Trophoblast cell (in vitro differentiated cells and primary cell): ENCODE data around the gene PERM1.
"Not testable (repeated sequence)": the region's sequence is repeated elsewhere in the genome, so short reads cannot be mapped to it uniquely, and the experiment has no call there.

Source experiments
- DNase-seq, 2 donors: peaks; one replicate each; pipeline ENCODE4 v3.0.0-alpha.2; 2016
- H2AFZ ChIP-seq: 2 replicates; pipeline ENCODE4 v1.6.1; 2013; ENCODE audit warnings: low read length, moderate library complexity, mild to moderate bottlenecking; ENCODE audit not compliant: insufficient read depth, poor library complexity
- H2AK5ac ChIP-seq: 2 replicates; pipeline ENCODE4 v1.6.1; 2013; ENCODE audit warnings: mild to moderate bottlenecking, low read length
- H2BK120ac ChIP-seq: 2 replicates; pipeline ENCODE4 v1.6.1; 2013; ENCODE audit warnings: low read length, mild to moderate bottlenecking, moderate library complexity; ENCODE audit not compliant: insufficient read depth, poor library complexity
- H2BK12ac ChIP-seq: 2 replicates; pipeline ENCODE4 v1.6.1; 2013; ENCODE audit warnings: mild to moderate bottlenecking, low read length, moderate library complexity
- H2BK5ac ChIP-seq: 2 replicates; pipeline ENCODE4 v1.6.1; 2013; ENCODE audit warnings: low read length, low read depth, moderate library complexity, mild to moderate bottlenecking; ENCODE audit not compliant: poor library complexity
- H3K14ac ChIP-seq: 2 replicates; pipeline ENCODE4 v1.6.1; 2013; ENCODE audit warnings: mild to moderate bottlenecking, low read length
- H3K18ac ChIP-seq: 2 replicates; pipeline ENCODE4 v1.6.1; 2013; ENCODE audit warnings: mild to moderate bottlenecking, low read length
- H3K23ac ChIP-seq: 2 replicates; pipeline ENCODE4 v1.6.1; 2013; ENCODE audit warnings: low read length
- H3K27ac ChIP-seq: 2 replicates; pipeline ENCODE4 v1.5.1; 2013; ENCODE audit warnings: low read depth, mild to moderate bottlenecking, inconsistent platforms, low read length, moderate library complexity
- H3K27me3 ChIP-seq: 2 replicates; pipeline ENCODE4 v1.6.1; 2013; ENCODE audit warnings: inconsistent platforms, mild to moderate bottlenecking, low read length, moderate library complexity; ENCODE audit not compliant: insufficient read depth
- H3K36me3 ChIP-seq, 2 experiments: 1 replicate in 1 of 2; 2 replicates in 1 of 2; pipeline ENCODE4 v1.6.1; 2013; ENCODE audit warnings: low read length in 2 of 2, mild to moderate bottlenecking in 2 of 2, moderate library complexity in 1 of 2; ENCODE audit not compliant: insufficient read depth in 2 of 2, control insufficient read depth in 1 of 2
- H3K4ac ChIP-seq: 2 replicates; pipeline ENCODE4 v1.6.1; 2013; ENCODE audit warnings: low read depth, mild to moderate bottlenecking, low read length, moderate library complexity
- H3K4me1 ChIP-seq, 2 experiments: 1 replicate in 1 of 2; 2 replicates in 1 of 2; pipeline ENCODE4 v1.6.1; 2013; ENCODE audit warnings: low read length in 2 of 2, mild to moderate bottlenecking in 2 of 2, moderate library complexity in 1 of 2; ENCODE audit not compliant: insufficient read depth in 2 of 2, control insufficient read depth in 1 of 2
- H3K4me2 ChIP-seq: 2 replicates; pipeline ENCODE4 v1.6.1; 2013; ENCODE audit warnings: inconsistent platforms, mild to moderate bottlenecking, low read length, moderate library complexity
- H3K4me3 ChIP-seq: 2 replicates; pipeline ENCODE4 v1.5.1; 2013; ENCODE audit warnings: mild to moderate bottlenecking, low read depth, low read length, inconsistent platforms
- H3K79me1 ChIP-seq: one replicate; pipeline ENCODE4 v1.6.1; 2013; ENCODE audit warnings: low read length
- H3K79me2 ChIP-seq: 2 replicates; pipeline ENCODE4 v1.6.1; 2013; ENCODE audit warnings: low read length, mild to moderate bottlenecking; ENCODE audit not compliant: control insufficient read depth, insufficient read depth, poor library complexity
- H3K9ac ChIP-seq: 2 replicates; pipeline ENCODE4 v1.6.1; 2013; ENCODE audit warnings: mild to moderate bottlenecking, low read length
- H3K9me3 ChIP-seq: 2 replicates; pipeline ENCODE4 v1.6.1; 2013; ENCODE audit warnings: low read depth, mild to moderate bottlenecking, control low read depth, inconsistent platforms, low read length; ENCODE audit not compliant: insufficient read depth
- H4K12ac ChIP-seq: 2 replicates; pipeline ENCODE4 v1.6.1; 2013; ENCODE audit warnings: low read depth, mild to moderate bottlenecking, low read length, moderate library complexity
- H4K8ac ChIP-seq: 2 replicates; pipeline ENCODE4 v1.6.1; 2013; ENCODE audit warnings: low read depth, mild to moderate bottlenecking, low read length, moderate library complexity
- H4K91ac ChIP-seq: one replicate; pipeline ENCODE4 v1.6.1; 2013; ENCODE audit warnings: low read depth, mild to moderate bottlenecking, low read length, moderate library complexity
- WGBS: extraction: QIAGEN DNeasy Blood & Tissue Kit; methylation state at CpG from one replicate; pipeline ENCODE4 v1.1.7; 2013; ENCODE audit warnings: missing lambda C conversion rate; ENCODE audit not compliant: insufficient read length, insufficient coverage; ENCODE audit errors: extremely low coverage; 5-methylcytosine and 5-hydroxymethylcytosine counted together

The PERM1 gene

DNA sequence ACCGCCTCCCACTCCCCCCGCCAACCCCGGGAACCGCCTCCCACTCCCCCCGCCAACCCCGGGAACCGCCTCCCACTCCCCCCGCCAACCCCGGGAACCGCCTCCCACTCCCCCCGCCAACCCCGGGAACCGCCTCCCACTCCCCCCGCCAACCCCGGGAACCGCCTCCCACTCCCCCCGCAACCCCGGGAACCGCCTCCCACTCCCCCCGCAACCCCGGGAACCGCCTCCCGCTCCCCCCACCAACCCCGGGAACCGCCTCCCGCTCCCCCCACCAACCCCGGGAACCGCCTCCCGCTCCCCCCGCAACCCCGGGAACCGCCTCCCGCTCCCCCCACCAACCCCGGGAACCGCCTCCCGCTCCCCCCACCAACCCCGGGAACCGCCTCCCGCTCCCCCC is 5.1 kb downstream of the PERM1 start:
- H3K36me3 ChIP-seq, H4K12ac ChIP-seq, H2AFZ ChIP-seq, H3K79me1 ChIP-seq, H3K27me3 ChIP-seq, DNase-seq, H3K4ac ChIP-seq, H3K14ac ChIP-seq, H2BK5ac ChIP-seq, H3K4me2 ChIP-seq, H2BK120ac ChIP-seq, H4K91ac ChIP-seq, H3K27ac ChIP-seq, H3K79me2 ChIP-seq, H3K23ac ChIP-seq, H4K8ac ChIP-seq, H2AK5ac ChIP-seq, H3K9ac ChIP-seq, H2BK12ac ChIP-seq, H3K4me3 ChIP-seq, H3K9me3 ChIP-seq, H3K18ac ChIP-seq: not testable (repeated sequence)
- WGBS: no CpG with 5 or more reads among the region's 39 CpGs
- H3K4me1 ChIP-seq: peaks cover 0 to 10% of the 10 kb centered on the region in 2 experiments

DNA sequence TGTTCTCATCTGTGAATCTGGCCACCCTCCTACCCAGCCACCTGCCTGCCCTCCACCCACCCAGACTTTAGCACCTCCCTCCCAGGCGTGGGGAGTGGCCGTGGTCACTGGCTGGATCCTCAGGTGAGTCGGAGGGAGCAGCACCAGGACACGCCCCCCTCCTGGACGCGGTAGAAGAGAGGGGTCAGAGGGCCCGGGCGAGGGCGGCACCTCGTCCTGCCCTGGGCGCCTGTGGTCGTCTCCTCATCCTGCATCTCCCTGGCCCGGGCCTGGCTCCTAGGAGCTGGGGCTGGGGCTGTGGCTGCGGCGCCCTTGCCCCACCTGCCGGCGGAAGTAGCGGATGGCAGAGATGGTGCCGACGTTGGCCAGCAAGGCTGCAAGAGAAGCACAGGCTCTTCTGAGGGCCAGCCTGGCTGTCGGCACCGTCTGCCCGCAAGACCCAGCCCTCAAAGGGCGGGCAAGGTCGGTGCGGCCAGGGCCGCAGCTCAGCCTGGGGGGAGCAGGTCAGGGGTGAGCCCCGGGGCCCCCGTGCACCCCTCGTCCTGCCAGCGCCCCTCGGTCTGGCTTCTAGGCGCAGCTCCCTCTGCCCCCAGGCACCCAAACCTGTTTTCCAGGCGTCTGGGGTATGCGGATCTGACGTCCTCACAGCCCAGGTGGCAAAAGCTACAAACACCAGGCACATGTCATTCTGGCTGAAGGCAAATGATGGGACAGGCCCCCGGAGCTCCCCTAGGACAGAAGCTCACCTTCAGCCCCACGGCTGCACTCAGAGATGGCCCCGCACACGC is 5.8 kb downstream of the PERM1 start:
- Histone ChIP-seq H4K12ac (no peak overlapping the region), H2BK12ac (no peak overlapping the region)

GRCh38 chr1:975365-975764 is 6.5 kb downstream of the PERM1 start:
- H3K27ac ChIP-seq: no peak overlapping the region
- H3K4ac ChIP-seq: no peak overlapping the region
- H3K27me3 ChIP-seq: peaks cover 2% of the 10 kb centered on the region
- H2BK5ac ChIP-seq: no peak overlapping the region
- H3K4me2 ChIP-seq: no peak overlapping the region
- peaks cover 7 to 15% of the 10 kb centered on the region in 2 experiments for H3K4me1 ChIP-seq
- no peaks in the 10 kb centered on the region for H3K79me1 ChIP-seq
- no peak for DNase-seq
- H3K79me2 ChIP-seq: no peaks in the 10 kb centered on the region
- no CpG with 5 or more reads among the region's 9 CpGs for WGBS
- no peak overlapping the region for H3K9ac ChIP-seq
- H2AK5ac ChIP-seq: no peak overlapping the region
- H4K8ac ChIP-seq: no peak overlapping the region
- H3K18ac ChIP-seq: no peak overlapping the region
- H3K9me3 ChIP-seq: no peaks in the 10 kb centered on the region
- H3K14ac ChIP-seq: no peak overlapping the region
- H2BK12ac ChIP-seq: no peak overlapping the region
- H2BK120ac ChIP-seq: no peak overlapping the region
- H2AFZ ChIP-seq: no peak overlapping the region
- peak overlapping the region; percentile 40 for H4K91ac ChIP-seq
- no peaks in the 10 kb centered on the region for H3K36me3 ChIP-seq
- no peak overlapping the region for H3K4me3 ChIP-seq
- H4K12ac ChIP-seq: no peak overlapping the region
- H3K23ac ChIP-seq: no peak overlapping the region

More for the DNA sequence above, 5.8 kb downstream of the PERM1 start:
- no CpG with 5 or more reads among the region's 40 CpGs for WGBS
- no peak overlapping the region for H3K14ac ChIP-seq
- H3K79me2 ChIP-seq: no peaks in the 10 kb centered on the region
- no peak overlapping the region for H2BK120ac ChIP-seq
- peak overlapping the region; percentile 43 for H4K8ac ChIP-seq
- peaks cover 0 to 14% of the 10 kb centered on the region in 2 experiments for H3K4me1 ChIP-seq
- DNase-seq: peak; percentile 77 to 81
- peak overlapping the region; percentile 65 for H4K91ac ChIP-seq
- peak overlapping the region; percentile 73 for H3K4me2 ChIP-seq
- H3K9me3 ChIP-seq: no peaks in the 10 kb centered on the region
- H2AFZ ChIP-seq: no peak overlapping the region
- H3K18ac ChIP-seq: no peak overlapping the region
- H3K36me3 ChIP-seq: no peaks in the 10 kb centered on the region
- no peaks in the 10 kb centered on the region for H3K27me3 ChIP-seq
- H2AK5ac ChIP-seq: no peak overlapping the region
- H3K23ac ChIP-seq: no peak overlapping the region
- H2BK5ac ChIP-seq: no peak overlapping the region
- H3K4ac ChIP-seq: no peak overlapping the region
- no peak overlapping the region for H3K9ac ChIP-seq
- H3K4me3 ChIP-seq: no peak overlapping the region
- peak overlapping the region; percentile 68 for H3K27ac ChIP-seq
- H3K79me1 ChIP-seq: no peaks in the 10 kb centered on the region

DNA sequence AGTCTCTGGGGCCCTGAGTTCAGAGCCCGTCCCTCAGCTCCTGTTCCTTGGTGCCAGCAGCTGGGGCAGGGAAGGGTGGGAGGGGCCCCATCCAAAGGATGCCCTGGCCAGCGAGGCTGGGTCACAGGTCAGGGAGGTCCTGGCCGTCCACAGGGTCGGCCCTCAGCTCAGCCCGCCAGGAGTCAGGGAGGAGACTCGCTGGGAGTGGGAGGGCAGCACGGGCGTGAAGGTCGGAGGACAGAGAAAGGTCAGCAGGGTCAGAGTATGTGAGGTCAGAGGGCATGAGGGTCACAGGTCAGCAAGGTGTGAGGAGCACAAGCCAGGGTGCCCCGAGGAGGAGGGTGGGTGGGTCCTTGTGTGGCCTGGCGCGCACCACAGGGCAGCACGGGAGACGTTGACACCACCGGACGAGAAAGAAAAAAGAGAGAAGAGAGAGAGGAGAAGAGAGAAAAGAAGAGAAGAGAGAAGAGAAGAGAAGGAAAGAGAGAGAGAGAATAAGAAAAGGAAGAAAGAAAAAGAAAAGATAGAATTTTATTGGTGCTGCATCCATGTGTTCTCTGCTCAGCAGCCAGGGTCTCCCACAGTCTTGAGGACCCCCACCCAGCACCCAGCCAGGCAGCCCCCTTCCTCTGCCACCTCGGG is 7.1 kb downstream of the PERM1 start:
- no peak overlapping the region for H3K4ac ChIP-seq
- H3K4me2 ChIP-seq: no peak overlapping the region
- H3K36me3 ChIP-seq: no peaks in the 10 kb centered on the region
- no peak overlapping the region for H4K91ac ChIP-seq
- no peak overlapping the region for H3K14ac ChIP-seq
- no peak overlapping the region for H2BK12ac ChIP-seq
- no peak overlapping the region for H4K8ac ChIP-seq
- DNase-seq: no peak
- no peaks in the 10 kb centered on the region for H3K79me1 ChIP-seq
- H3K4me3 ChIP-seq: no peak overlapping the region
- H3K27me3 ChIP-seq: peaks cover 3% of the 10 kb centered on the region
- no peaks in the 10 kb centered on the region for H3K9me3 ChIP-seq
- no peaks in the 10 kb centered on the region for H3K79me2 ChIP-seq
- H2AFZ ChIP-seq: no peak overlapping the region
- H3K27ac ChIP-seq: no peak overlapping the region
- H4K12ac ChIP-seq: no peak overlapping the region
- no peak overlapping the region for H2BK120ac ChIP-seq
- peaks cover 7 to 17% of the 10 kb centered on the region in 2 experiments for H3K4me1 ChIP-seq
- no CpG with 5 or more reads among the region's 17 CpGs for WGBS
- H2AK5ac ChIP-seq: no peak overlapping the region
- H3K9ac ChIP-seq: no peak overlapping the region
- no peak overlapping the region for H3K23ac ChIP-seq
- no peak overlapping the region for H3K18ac ChIP-seq
- no peak overlapping the region for H2BK5ac ChIP-seq
